H9 (cell line): Measurements from ENCODE around the gene C11orf16. TPM values are rescaled to one million over a fixed set of nuclear protein-coding genes. Genes with fewer than 3 reads are reported as not detected.

Experiments used
- DNase-seq: peaks from one replicate; pipeline ENCODE4 v3.0.0-alpha.2; 2017
- H2AFZ ChIP-seq: one replicate; pipeline ENCODE4 v1.6.1; 2013; ENCODE audit warnings: mild to moderate bottlenecking, low read length, control low read depth, moderate library complexity
- H2AK5ac ChIP-seq: 2 replicates; pipeline ENCODE4 v1.6.1; 2013; ENCODE audit warnings: low read length, control low read depth, mixed read lengths; ENCODE audit not compliant: insufficient read length
- H2BK120ac ChIP-seq: one replicate; pipeline ENCODE4 v1.6.1; 2013; ENCODE audit warnings: low read depth, mild to moderate bottlenecking, low read length, control low read depth, inconsistent platforms; ENCODE audit not compliant: poor library complexity, severe bottlenecking
- H2BK12ac ChIP-seq: 2 replicates; pipeline ENCODE4 v1.6.1; 2013; ENCODE audit warnings: low read length, control low read depth, mixed read lengths, low read depth; ENCODE audit not compliant: insufficient read length
- H2BK15ac ChIP-seq: 2 replicates; pipeline ENCODE4 v1.6.1; 2013; ENCODE audit warnings: low read depth, low read length, control low read depth
- H2BK20ac ChIP-seq: one replicate; pipeline ENCODE4 v1.6.1; 2013; ENCODE audit warnings: low read depth, mild to moderate bottlenecking, low read length, control low read depth, inconsistent platforms; ENCODE audit not compliant: poor library complexity, severe bottlenecking
- H2BK5ac ChIP-seq: 2 replicates; pipeline ENCODE4 v1.6.1; 2013; ENCODE audit warnings: low read length, control low read depth, mixed read lengths; ENCODE audit not compliant: insufficient read length
- H3K14ac ChIP-seq: 2 replicates; pipeline ENCODE4 v1.6.1; 2013; ENCODE audit warnings: low read length, control low read depth; ENCODE audit not compliant: insufficient read depth
- H3K18ac ChIP-seq: 2 replicates; pipeline ENCODE4 v1.6.1; 2013; ENCODE audit warnings: low read depth, mild to moderate bottlenecking, mixed read lengths, low read length, control low read depth; ENCODE audit not compliant: insufficient read length
- H3K23ac ChIP-seq: 2 replicates; pipeline ENCODE4 v1.6.1; 2013; ENCODE audit warnings: low read length, control low read depth, mixed read lengths, low read depth; ENCODE audit not compliant: insufficient read length
- H3K23me2 ChIP-seq: 2 replicates; pipeline ENCODE4 v1.6.1; 2013; ENCODE audit warnings: low read depth, mild to moderate bottlenecking, mixed read lengths, low read length, control low read depth; ENCODE audit not compliant: insufficient read length, poor library complexity, severe bottlenecking
- H3K27ac ChIP-seq: 2 replicates; pipeline ENCODE4 v1.5.1; 2013; ENCODE audit warnings: low read length, control low read depth, mixed read lengths, low read depth; ENCODE audit not compliant: insufficient read length
- H3K27me3 ChIP-seq: 2 replicates; pipeline ENCODE4 v1.6.1; 2013; ENCODE audit warnings: low read length, control low read depth, inconsistent platforms; ENCODE audit not compliant: insufficient read depth
- H3K4ac ChIP-seq: 2 replicates; pipeline ENCODE4 v1.6.1; 2013; ENCODE audit warnings: low read depth, mild to moderate bottlenecking, control low read depth, inconsistent platforms, low read length, moderate library complexity
- H3K4me1 ChIP-seq: 2 replicates; pipeline ENCODE4 v1.6.1; 2013; ENCODE audit warnings: low read length, control low read depth, inconsistent platforms; ENCODE audit not compliant: insufficient read depth
- H3K4me2 ChIP-seq: 2 replicates; pipeline ENCODE4 v1.6.1; 2013; ENCODE audit warnings: low read length, control low read depth, mixed read lengths; ENCODE audit not compliant: insufficient read length, insufficient read depth
- H3K56ac ChIP-seq: 2 replicates; pipeline ENCODE4 v1.6.1; 2013; ENCODE audit warnings: low read depth, mild to moderate bottlenecking, mixed read lengths, low read length, control low read depth; ENCODE audit not compliant: insufficient read length
- H3K79me1 ChIP-seq: 2 replicates; pipeline ENCODE4 v1.6.1; 2013; ENCODE audit warnings: low read depth, mild to moderate bottlenecking, moderate library complexity, low read length, control low read depth, inconsistent platforms; ENCODE audit not compliant: insufficient read depth, poor library complexity, severe bottlenecking
- H3K79me2 ChIP-seq: 2 replicates; pipeline ENCODE4 v1.6.1; 2013; ENCODE audit warnings: low read length, control low read depth, inconsistent platforms; ENCODE audit not compliant: insufficient read depth
- H3K9ac ChIP-seq: 2 replicates; pipeline ENCODE4 v1.6.1; 2013; ENCODE audit warnings: low read length, control low read depth, mixed read lengths; ENCODE audit not compliant: insufficient read length; ENCODE audit errors: extremely low read depth
- H3K9me3 ChIP-seq: one replicate; pipeline ENCODE4 v1.6.1; 2013; ENCODE audit warnings: low read depth, low read length, inconsistent platforms; ENCODE audit not compliant: control insufficient read depth
- H3T11ph ChIP-seq: one replicate; pipeline ENCODE4 v1.6.1; 2013; ENCODE audit warnings: mild to moderate bottlenecking, low read length, control low read depth, inconsistent platforms
- H4K20me1 ChIP-seq: one replicate; pipeline ENCODE4 v1.6.1; 2013; ENCODE audit not compliant: control insufficient read depth, insufficient read length, insufficient read depth
- H4K5ac ChIP-seq: 2 replicates; pipeline ENCODE4 v1.6.1; 2013; ENCODE audit warnings: low read depth, mild to moderate bottlenecking, mixed read lengths, low read length, control low read depth; ENCODE audit not compliant: insufficient read length
- H4K8ac ChIP-seq: replicated peaks from 2 replicates; pipeline ENCODE4 v1.6.1; 2013; ENCODE audit warnings: low read length, control low read depth, mixed read lengths, low read depth; ENCODE audit not compliant: insufficient read length
- H4K91ac ChIP-seq: 2 replicates; pipeline ENCODE4 v1.6.1; 2013; ENCODE audit warnings: low read depth, mild to moderate bottlenecking, moderate library complexity, mixed read lengths, low read length, control low read depth; ENCODE audit not compliant: insufficient read length
- H3K27ac Mint-ChIP-seq, 3 experiments: 2 replicates in 2 of 3; 3 replicates in 1 of 3; pipeline ENCODE4 v1.8.0; 2020 to 2021; ENCODE audit warnings: mixed read lengths in 3 of 3, mild to moderate bottlenecking in 1 of 3, moderate library complexity in 1 of 3
- H3K27me3 Mint-ChIP-seq: 2 replicates; pipeline ENCODE4 v1.8.0; 2021; ENCODE audit warnings: low read depth, mild to moderate bottlenecking, moderate library complexity, mixed read lengths
- H3K36me3 Mint-ChIP-seq, 3 experiments: 2 replicates in 2 of 3; 3 replicates in 1 of 3; pipeline ENCODE4 v1.8.0; 2020 to 2021; ENCODE audit warnings: low read depth in 3 of 3, mixed read lengths in 3 of 3; ENCODE audit not compliant: insufficient read depth in 1 of 3
- H3K4me1 Mint-ChIP-seq, 2 experiments: 2 replicates each; pipeline ENCODE4 v1.8.0; 2020; ENCODE audit warnings: mixed read lengths in 2 of 2
- H3K4me3 Mint-ChIP-seq, 2 experiments: 2 replicates in 1 of 2; 3 replicates in 1 of 2; pipeline ENCODE4 v1.8.0; 2020 to 2021; ENCODE audit warnings: mild to moderate bottlenecking in 2 of 2, mixed read lengths in 2 of 2, moderate library complexity in 1 of 2
- H3K9me3 Mint-ChIP-seq, 2 experiments: 2 replicates in 1 of 2; 3 replicates in 1 of 2; pipeline ENCODE4 v1.8.0; 2020; ENCODE audit warnings: mild to moderate bottlenecking in 2 of 2, mixed read lengths in 2 of 2, moderate library complexity in 1 of 2
- CTCF ChIP-seq: fragments of 200-600 bp; sonication (generic); conservative IDR thresholded peaks from 3 replicates; pipeline ENCODE4 v1.8.0; 2021; ENCODE audit warnings: antibody characterized with exemption, mild to moderate bottlenecking
- WGBS: extraction: QIAGEN DNeasy Blood & Tissue Kit; methylation state at CpG from one replicate; pipeline ENCODE4 v1.1.7; 2013; ENCODE audit warnings: missing lambda C conversion rate, low lambda C conversion rate, mixed read lengths; ENCODE audit not compliant: insufficient read length; ENCODE audit errors: extremely low coverage; 5-methylcytosine and 5-hydroxymethylcytosine counted together
- total RNA-seq: library from RNA; stranded (reverse); gene quantifications from 2 replicates; pipeline ENCODE4 v1.2.1, GENCODE V29; 2021

Gene C11orf16
- total RNA-seq, 1 experiment from 2014 or later: 0.15 TPM

GRCh38 chr11:8956860-8957259 is 24.1 kb upstream of the C11orf16 start:
- Histone ChIP-seq H2BK20ac (no peak overlapping the region), H3K79me1 (no peaks in the 10 kb centered on the region), H3T11ph (no peak overlapping the region), H4K91ac (no peak overlapping the region), H3K27ac (no peak overlapping the region), H3K9ac (no peak overlapping the region), H2BK5ac (no peak overlapping the region), H4K20me1 (no peaks in the 10 kb centered on the region), H3K4me2 (no peak overlapping the region), H3K18ac (no peak overlapping the region), H2AK5ac (no peak overlapping the region), H4K8ac (no peak overlapping the region), H3K4me1 (no peaks in the 10 kb centered on the region), H3K23me2 (no peaks in the 10 kb centered on the region), H3K79me2 (no peaks in the 10 kb centered on the region), H3K14ac (no peak overlapping the region), H3K9me3 (no peaks in the 10 kb centered on the region), H2BK15ac (no peak overlapping the region), H3K4ac (no peak overlapping the region), H3K23ac (no peak overlapping the region), H4K5ac (no peak overlapping the region), H3K27me3 (no peaks in the 10 kb centered on the region), H2BK120ac (no peak overlapping the region), H2AFZ (no peak overlapping the region), H2BK12ac (no peak overlapping the region), H3K56ac (no peak overlapping the region)
- TF ChIP-seq CTCF: no peak
- H3K9me3 Mint-ChIP-seq: peaks cover 0 to 6% of the 10 kb centered on the region in 2 experiments; a peak in 3 of 5 replicates
- no peak overlapping the region for H3K4me3 Mint-ChIP-seq
- no peak overlapping the region for H3K27ac Mint-ChIP-seq
- peaks cover 0 to 4% of the 10 kb centered on the region in 2 experiments; a peak in 1 of 4 replicates for H3K4me1 Mint-ChIP-seq
- no CpG with 5 or more reads among the region's 4 CpGs for WGBS
- H3K36me3 Mint-ChIP-seq: peaks cover 9 to 36% (median 21%) of the 10 kb centered on the region in 3 experiments
- no peaks in the 10 kb centered on the region for H3K27me3 Mint-ChIP-seq
- DNase-seq: no peak
